ENCODE results near the gene CYP46A1.
"Not testable (repeated sequence)": the region's sequence is repeated elsewhere in the genome, so short reads cannot be mapped to it uniquely, and the experiment has no call there.

Gene CYP46A1

DNA sequence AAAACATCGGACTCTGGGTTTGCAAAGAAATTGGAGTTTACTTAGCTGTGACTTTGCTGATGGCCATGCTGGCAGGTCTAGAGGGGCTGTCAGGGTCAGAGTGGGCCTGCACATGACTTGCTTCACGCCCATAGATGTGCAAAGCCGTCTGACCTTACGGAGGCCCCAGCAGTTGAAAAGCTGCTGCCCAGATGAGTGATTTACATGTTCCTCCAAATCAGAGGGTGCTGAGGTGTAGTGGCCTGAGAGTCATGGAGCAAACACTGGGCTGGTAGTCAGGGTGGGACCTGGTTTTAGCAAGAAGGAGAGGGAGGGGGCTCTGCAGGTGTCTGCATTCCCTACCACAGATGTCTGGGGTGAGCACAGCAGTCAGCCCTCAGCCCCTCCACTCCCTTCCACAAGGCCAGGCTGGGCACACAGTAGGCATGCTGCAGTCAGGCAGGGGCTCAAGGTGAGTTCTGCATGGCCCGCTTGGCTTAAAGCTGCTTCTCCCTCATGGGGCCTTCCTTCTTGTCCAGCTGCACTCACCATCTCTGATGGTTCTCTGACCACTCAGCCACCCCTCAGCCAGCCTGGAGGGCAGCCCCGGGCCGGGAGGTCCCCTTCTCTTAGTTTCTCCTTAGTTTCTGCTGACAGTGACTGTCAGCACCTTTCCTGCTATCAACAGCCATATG is 74.9 kb downstream of the CYP46A1 start:
- Histone ChIP-seq H3K9ac (ENCODE audit: low read depth, low read length) (no peak overlapping the region), H3K27ac (ENCODE audit: low read depth, low read length) (no peak overlapping the region), H3K4me1 (ENCODE audit: insufficient read depth, low read length) (peaks cover 15% of the 10 kb centered on the region), H3K4me3 (ENCODE audit: low read length) (no peak overlapping the region), H3K27me3 (ENCODE audit: insufficient read depth, low read length) (no peaks in the 10 kb centered on the region), H3K36me3 (ENCODE audit: insufficient read depth, low read length) (no peaks in the 10 kb centered on the region), H3K9me3 (ENCODE audit: insufficient read depth, low read depth, low read length) (no peaks in the 10 kb centered on the region)
- WGBS, result 77% methylated on average over 7 of the region's 7 CpGs

DNA sequence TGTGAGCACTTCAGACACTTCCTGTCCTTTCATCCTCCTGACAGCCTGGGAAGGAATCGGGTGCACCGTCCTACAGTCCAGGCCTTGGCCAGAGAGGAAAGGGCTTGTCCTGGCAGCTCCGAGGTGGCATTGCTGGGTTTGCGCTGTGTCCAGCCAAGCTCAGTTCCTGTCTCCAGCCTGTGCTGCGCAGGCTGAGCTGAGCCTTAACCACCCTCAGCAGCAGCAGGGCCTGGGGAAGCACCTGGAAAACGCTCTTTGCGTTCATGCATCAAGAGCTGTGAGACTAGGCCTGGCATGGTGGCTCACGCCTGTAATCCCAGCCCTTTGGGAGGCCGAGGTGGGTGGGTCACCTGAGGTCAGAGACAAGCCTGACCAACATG is 75.4 kb downstream of the CYP46A1 start:
- no peaks in the 10 kb centered on the region for H3K27me3 ChIP-seq (ENCODE audit: insufficient read depth, low read length)
- H3K9ac ChIP-seq (ENCODE audit: low read depth, low read length), result no peak overlapping the region
- no peaks in the 10 kb centered on the region for H3K9me3 ChIP-seq (ENCODE audit: insufficient read depth, low read depth, low read length)
- H3K4me3 ChIP-seq (ENCODE audit: low read length), result no peak overlapping the region
- H3K27ac ChIP-seq (ENCODE audit: low read depth, low read length), result no peak overlapping the region
- peaks cover 15% of the 10 kb centered on the region for H3K4me1 ChIP-seq (ENCODE audit: insufficient read depth, low read length)
- 88% methylated on average over 9 of the region's 9 CpGs for WGBS
- H3K36me3 ChIP-seq (ENCODE audit: insufficient read depth, low read length), result no peaks in the 10 kb centered on the region

DNA sequence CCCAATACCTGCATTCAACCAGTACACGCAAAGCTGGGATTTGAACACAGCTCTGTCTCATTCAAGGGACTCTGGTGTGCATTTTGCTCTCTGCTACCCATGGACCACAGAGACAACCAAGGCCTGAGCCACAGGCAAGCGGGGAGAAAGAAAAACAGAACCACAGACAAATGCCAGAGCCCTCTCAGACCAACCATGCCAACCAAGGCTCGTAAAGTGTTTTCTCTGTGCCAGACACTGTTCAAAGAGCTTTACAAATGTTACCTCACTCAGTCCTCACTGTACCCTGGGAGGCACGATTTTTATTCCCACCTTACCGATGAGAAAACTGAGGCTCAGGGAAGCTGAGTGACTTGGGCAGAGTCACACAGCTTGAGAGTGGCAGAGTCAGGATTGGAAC is 76.7 kb downstream of the CYP46A1 start:
- WGBS, result 89% methylated on average over 5 of the region's 5 CpGs
- no peak overlapping the region for H3K4me3 ChIP-seq (ENCODE audit: low read length)
- H3K9ac ChIP-seq (ENCODE audit: low read depth, low read length), result no peak overlapping the region
- no peaks in the 10 kb centered on the region for H3K36me3 ChIP-seq (ENCODE audit: insufficient read depth, low read length)
- no peak overlapping the region for H3K27ac ChIP-seq (ENCODE audit: low read depth, low read length)
- H3K27me3 ChIP-seq (ENCODE audit: insufficient read depth, low read length), result no peaks in the 10 kb centered on the region
- peaks cover 15% of the 10 kb centered on the region for H3K4me1 ChIP-seq (ENCODE audit: insufficient read depth, low read length)
- no peaks in the 10 kb centered on the region for H3K9me3 ChIP-seq (ENCODE audit: insufficient read depth, low read depth, low read length)

DNA sequence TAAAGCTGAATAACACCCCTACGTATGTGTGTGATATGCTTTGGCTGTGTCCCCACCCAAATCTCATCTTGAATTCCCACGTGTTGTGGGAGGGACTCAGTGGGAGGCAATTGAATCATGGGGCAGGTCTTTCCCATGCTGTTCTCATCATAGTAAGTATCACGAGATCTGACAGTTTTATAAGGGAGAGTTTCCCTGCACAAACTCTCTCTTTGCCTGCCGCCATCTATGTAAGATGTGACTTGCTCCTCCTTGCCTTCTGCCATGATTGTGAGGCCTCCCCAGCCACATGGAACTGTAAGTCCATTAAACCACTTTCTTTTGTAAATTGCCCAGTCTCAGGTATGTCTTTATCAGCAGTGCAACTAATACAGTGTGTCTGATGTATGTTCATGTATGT is 78.8 kb downstream of the CYP46A1 start:
- not testable (repeated sequence) for H3K27me3 ChIP-seq (ENCODE audit: insufficient read depth, low read length); H3K4me3 ChIP-seq (ENCODE audit: low read length); H3K27ac ChIP-seq (ENCODE audit: low read depth, low read length); H3K9me3 ChIP-seq (ENCODE audit: insufficient read depth, low read depth, low read length); H3K9ac ChIP-seq (ENCODE audit: low read depth, low read length); H3K36me3 ChIP-seq (ENCODE audit: insufficient read depth, low read length)
- H3K4me1 ChIP-seq (ENCODE audit: insufficient read depth, low read length), result peaks cover 19% of the 10 kb centered on the region
- 93% methylated on average over 4 of the region's 4 CpGs for WGBS

- Histone ChIP-seq H3K36me3 (ENCODE audit: insufficient read depth, low read length) (no peaks in the 10 kb centered on the region), H3K4me3 (ENCODE audit: low read length) (no peak overlapping the region), H3K27ac (ENCODE audit: low read depth, low read length) (no peak overlapping the region), H3K9me3 (ENCODE audit: insufficient read depth, low read depth, low read length) (no peaks in the 10 kb centered on the region), H3K9ac (ENCODE audit: low read depth, low read length) (no peak overlapping the region), H3K27me3 (ENCODE audit: insufficient read depth, low read length) (no peaks in the 10 kb centered on the region), H3K4me1 (ENCODE audit: insufficient read depth, low read length) (peaks cover 15% of the 10 kb centered on the region)
- 94% methylated on average over 13 of the region's 13 CpGs for WGBS
Observed at GRCh38 chr14:99763527-99764221, 79.6 kb downstream of the CYP46A1 start.

DNA sequence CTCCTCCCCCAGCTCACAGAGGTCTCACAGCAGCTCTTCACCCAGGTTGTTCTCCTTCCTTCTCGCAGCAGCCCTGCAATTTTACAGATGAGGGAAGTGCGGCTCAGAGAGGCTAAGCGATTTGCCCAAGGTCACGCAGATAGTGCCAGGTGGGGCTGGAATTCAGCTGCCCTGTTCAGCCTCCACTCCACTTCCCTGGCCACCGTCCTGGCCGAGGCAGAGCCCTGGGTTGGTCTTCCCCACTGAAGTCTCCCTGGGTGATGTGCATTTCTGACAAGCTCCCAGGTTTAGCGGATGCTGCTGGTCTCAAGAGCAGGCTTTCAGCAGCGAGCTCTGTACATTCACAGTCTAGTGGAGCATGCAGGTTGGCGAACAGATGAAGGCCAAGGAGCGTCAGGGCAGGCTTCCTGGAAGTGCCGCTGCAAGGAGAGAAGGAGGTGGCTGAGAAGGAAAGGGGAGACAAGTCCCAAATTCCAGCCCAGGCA is 80.2 kb downstream of the CYP46A1 start:
- Histone ChIP-seq H3K4me1 (ENCODE audit: insufficient read depth, low read length) (peaks cover 11% of the 10 kb centered on the region; the same call in 1 of the 2 replicates), H3K9ac (ENCODE audit: low read depth, low read length) (no peak overlapping the region), H3K27ac (ENCODE audit: low read depth, low read length) (no peak overlapping the region), H3K27me3 (ENCODE audit: insufficient read depth, low read length) (no peaks in the 10 kb centered on the region), H3K36me3 (ENCODE audit: insufficient read depth, low read length) (no peaks in the 10 kb centered on the region), H3K4me3 (ENCODE audit: low read length) (no peak overlapping the region), H3K9me3 (ENCODE audit: insufficient read depth, low read depth, low read length) (no peaks in the 10 kb centered on the region)
- 94% methylated on average over 11 of the region's 11 CpGs for WGBS

DNA sequence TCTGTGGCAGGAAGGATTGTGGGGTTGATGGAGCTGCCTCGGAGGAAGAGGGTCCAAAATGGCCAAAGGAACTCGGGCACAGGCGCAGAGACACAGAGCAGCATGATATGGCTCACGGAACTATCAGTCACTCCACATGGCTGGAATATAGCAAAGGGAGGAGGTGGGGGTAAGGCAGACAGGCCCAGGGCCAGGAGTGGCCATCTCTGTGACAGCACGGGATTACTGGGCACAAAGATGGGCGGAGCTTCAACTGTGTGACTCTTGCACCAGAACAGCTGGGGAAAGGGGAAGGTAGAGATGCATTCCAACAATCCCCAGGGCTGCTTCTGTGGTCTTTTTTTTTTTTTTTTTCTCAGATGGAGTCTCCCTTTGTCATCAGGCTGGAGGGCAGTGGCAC is 84.3 kb downstream of the CYP46A1 start:
- no peaks in the 10 kb centered on the region for H3K36me3 ChIP-seq (ENCODE audit: insufficient read depth, low read length)
- H3K27ac ChIP-seq (ENCODE audit: low read depth, low read length), result no peak overlapping the region
- no peaks in the 10 kb centered on the region for H3K27me3 ChIP-seq (ENCODE audit: insufficient read depth, low read length)
- no peak overlapping the region for H3K4me3 ChIP-seq (ENCODE audit: low read length)
- H3K9me3 ChIP-seq (ENCODE audit: insufficient read depth, low read depth, low read length), result no peaks in the 10 kb centered on the region
- 86% methylated on average over 6 of the region's 6 CpGs for WGBS
- peaks cover 17% of the 10 kb centered on the region for H3K4me1 ChIP-seq (ENCODE audit: insufficient read depth, low read length)
- no peak overlapping the region for H3K9ac ChIP-seq (ENCODE audit: low read depth, low read length)

GRCh38 chr14:99769123-99769522 is 85.0 kb downstream of the CYP46A1 start:
- whole genome bisulfite sequencing, result 91% methylated on average over 6 of the region's 6 CpGs
- Histone ChIP-seq H3K4me3 (ENCODE audit: low read length) (no peak overlapping the region), H3K27me3 (ENCODE audit: insufficient read depth, low read length) (no peaks in the 10 kb centered on the region), H3K27ac (ENCODE audit: low read depth, low read length) (no peak overlapping the region), H3K36me3 (ENCODE audit: insufficient read depth, low read length) (no peaks in the 10 kb centered on the region), H3K4me1 (ENCODE audit: insufficient read depth, low read length) (peaks cover 24% of the 10 kb centered on the region), H3K9ac (ENCODE audit: low read depth, low read length) (no peak overlapping the region), H3K9me3 (ENCODE audit: insufficient read depth, low read depth, low read length) (no peaks in the 10 kb centered on the region)

DNA sequence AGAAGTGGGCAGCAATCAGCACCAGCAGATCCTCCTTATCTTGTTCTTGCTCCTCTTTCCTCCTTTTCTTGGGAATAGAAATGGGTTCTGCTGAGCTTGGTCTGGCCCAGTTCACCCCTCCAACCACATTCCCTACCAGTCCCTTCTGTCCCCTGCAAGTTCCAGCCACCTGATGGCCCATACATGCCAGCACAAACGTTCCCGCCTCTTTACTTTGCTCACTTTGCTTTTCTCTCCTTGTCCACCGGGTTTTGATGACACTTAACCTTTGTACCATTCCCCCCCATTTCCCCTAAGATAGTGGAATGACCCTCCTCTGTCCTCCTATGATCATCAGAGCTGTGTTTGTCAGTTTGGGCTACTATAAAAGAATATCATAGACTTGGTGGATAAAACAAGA is 85.7 kb downstream of the CYP46A1 start:
- peaks cover 31% of the 10 kb centered on the region for H3K4me1 ChIP-seq (ENCODE audit: insufficient read depth, low read length)
- H3K27me3 ChIP-seq (ENCODE audit: insufficient read depth, low read length), result no peaks in the 10 kb centered on the region
- H3K36me3 ChIP-seq (ENCODE audit: insufficient read depth, low read length), result no peaks in the 10 kb centered on the region
- H3K4me3 ChIP-seq (ENCODE audit: low read length), result no peak overlapping the region
- H3K9me3 ChIP-seq (ENCODE audit: insufficient read depth, low read depth, low read length), result no peaks in the 10 kb centered on the region
- H3K27ac ChIP-seq (ENCODE audit: low read depth, low read length), result no peak overlapping the region
- 88% methylated on average over 3 of the region's 3 CpGs for WGBS
- no peak overlapping the region for H3K9ac ChIP-seq (ENCODE audit: low read depth, low read length)

DNA sequence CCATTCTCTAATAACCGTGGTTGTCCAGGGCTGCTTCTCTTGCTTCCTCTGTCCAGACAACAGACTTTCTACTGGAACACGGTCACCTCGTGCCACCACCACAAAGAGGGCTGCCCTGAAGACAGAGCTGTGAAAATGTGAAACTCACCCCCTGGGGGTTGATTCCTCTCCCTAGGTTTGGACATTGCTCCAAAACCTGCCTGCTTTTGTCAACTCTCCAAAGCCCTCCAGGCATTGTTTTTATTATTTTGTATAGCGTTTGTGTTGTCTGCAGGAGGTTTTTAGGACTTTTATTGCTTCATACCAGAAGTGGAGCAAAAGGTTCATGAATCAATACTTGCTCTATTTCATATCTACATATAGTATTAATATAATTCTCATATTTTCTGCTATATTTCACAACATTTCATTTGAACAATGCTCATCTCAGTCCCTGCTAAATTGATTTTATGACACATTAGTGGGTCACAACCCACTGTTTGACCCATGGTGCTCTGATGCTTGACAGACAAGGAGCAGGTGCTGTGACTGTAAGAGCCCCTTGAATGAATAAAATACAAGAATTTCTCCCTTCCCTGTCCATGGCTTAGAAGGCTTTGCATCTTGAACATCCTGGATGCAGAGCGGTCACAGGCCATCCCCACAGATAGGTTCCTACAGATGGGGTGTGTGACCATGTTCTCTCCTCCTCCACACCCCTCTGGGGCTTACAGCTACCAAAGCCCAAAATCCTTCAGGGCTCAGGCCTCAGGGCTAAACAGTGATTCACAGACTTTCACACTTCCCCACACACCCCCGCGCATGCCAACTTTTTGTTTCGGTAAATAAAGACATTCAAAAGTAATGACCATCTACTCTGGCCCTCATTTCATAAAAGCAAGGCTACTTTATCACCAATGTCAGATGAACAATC is 88.5 kb downstream of the CYP46A1 start:
- no peaks in the 10 kb centered on the region for H3K27me3 ChIP-seq (ENCODE audit: insufficient read depth, low read length)
- H3K9ac ChIP-seq (ENCODE audit: low read depth, low read length), result no peak overlapping the region

More for the DNA sequence above, 88.5 kb downstream of the CYP46A1 start:
- no peak overlapping the region for H3K27ac ChIP-seq (ENCODE audit: low read depth, low read length)
- peaks cover 36% of the 10 kb centered on the region for H3K4me1 ChIP-seq (ENCODE audit: insufficient read depth, low read length)
- H3K4me3 ChIP-seq (ENCODE audit: low read length), result no peak overlapping the region
- H3K36me3 ChIP-seq (ENCODE audit: insufficient read depth, low read length), result no peaks in the 10 kb centered on the region
- WGBS, result 76% methylated on average over 7 of the region's 8 CpGs
- H3K9me3 ChIP-seq (ENCODE audit: insufficient read depth, low read depth, low read length), result no peaks in the 10 kb centered on the region
